Neural progenitor cell (in vitro differentiated cells): Measurements from ENCODE around the gene SPTBN1.
"Not testable (repeated sequence)": the region's sequence is repeated elsewhere in the genome, so short reads cannot be mapped to it uniquely, and the experiment has no call there.

Experiments
- CTCF ChIP-seq: fragments of 200-600 bp; sonication (generic); IDR thresholded peaks from 2 replicates; pipeline ENCODE4 v1.5.1; 2017; ENCODE audit warnings: antibody characterized with exemption, mild to moderate bottlenecking
- EZH2 ChIP-seq: fragments of 200-600 bp; sonication (generic); IDR thresholded peaks from 2 replicates; pipeline ENCODE4 v1.6.1; 2017; ENCODE audit warnings: antibody characterized with exemption, mild to moderate bottlenecking, moderate library complexity
- EZH2phosphoT487 ChIP-seq: fragments of 200-600 bp; sonication (generic); IDR thresholded peaks from 2 replicates; pipeline ENCODE4 v1.6.1; 2017; ENCODE audit warnings: antibody characterized with exemption

DNA sequence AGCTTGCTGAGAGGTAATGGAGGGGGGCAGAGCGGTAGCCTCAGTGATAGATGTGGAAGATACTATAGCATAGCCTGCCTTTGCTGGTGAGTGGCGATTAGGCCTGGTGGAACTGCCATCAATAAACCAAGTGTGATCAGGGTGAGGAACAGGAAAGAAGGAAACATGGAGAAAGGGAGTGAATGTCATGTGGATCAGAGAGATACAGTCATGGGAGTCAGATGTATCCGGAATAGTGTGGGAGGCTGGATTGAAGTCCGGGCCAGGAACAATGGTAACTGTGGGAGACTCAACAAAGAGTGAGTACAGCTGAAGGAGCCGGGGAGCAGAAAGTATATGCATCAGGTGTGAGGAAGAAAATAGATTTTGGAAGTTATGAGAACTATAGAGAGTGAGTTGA, 52.9 kb downstream of the SPTBN1 start:
- not testable (repeated sequence) for TF ChIP-seq CTCF, EZH2phosphoT487, EZH2
